Measurements from ENCODE around the gene MEGF10. TPM values are rescaled to one million over a fixed set of nuclear protein-coding genes. Genes with fewer than 3 reads are reported as not detected.

The MEGF10 gene
- total and polyA plus RNA-seq, 10 of the 15 experiments (the other 5 are each of a cell fraction or from before 2014, with no cell fraction given): 0.03 to 0.21 (median 0.05) TPM; not detected in 5

DNA sequence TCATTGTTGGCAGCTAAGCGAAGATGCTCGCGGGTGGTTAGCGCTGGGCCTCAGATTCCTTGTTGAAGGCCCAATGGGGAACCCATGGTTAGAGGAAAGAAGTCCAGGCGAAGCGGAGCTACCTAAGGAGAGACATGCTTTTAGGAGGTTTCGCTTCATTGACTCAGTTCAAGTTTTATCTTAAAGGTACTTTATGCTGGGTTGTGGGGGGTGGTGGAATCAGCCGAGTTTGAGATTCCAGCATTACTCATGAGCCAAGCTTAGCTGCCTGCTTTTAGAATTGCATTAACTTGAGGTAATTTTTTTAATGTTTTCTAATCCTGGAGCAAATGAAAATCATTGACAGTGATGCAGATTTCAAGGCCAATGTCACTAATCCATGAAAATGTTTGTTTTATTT, 16.1 kb downstream of the MEGF10 start:
- POLR2A ChIA-PET: no interaction called here
- Histone ChIP-seq H3K79me2 (ENCODE audit: control insufficient read depth, insufficient read depth, low read length) (no peaks in the 10 kb centered on the region), H3K4me2 (ENCODE audit: control insufficient read depth, insufficient read depth) (no peak overlapping the region), H4K20me1 (ENCODE audit: control insufficient read depth, insufficient read depth) (no peaks in the 10 kb centered on the region), H3K9ac (ENCODE audit: control insufficient read depth, insufficient read depth, low read length) (no peak overlapping the region), H3K27me3 (replicated peaks in 1 of 2; ENCODE audit: control insufficient read depth in 2 of 2, insufficient read depth in 2 of 2, low read length in 1 of 2) (peaks cover 0 to 3% of the 10 kb centered on the region in 2 experiments; a peak in 1 of 4 replicates), H3K4me3 (no peak overlapping the region), H3K4me1 (ENCODE audit: control insufficient read depth, insufficient read depth, low read length) (no peaks in the 10 kb centered on the region), H3K27ac (ENCODE audit: control insufficient read depth, insufficient read depth) (no peak overlapping the region), H3K36me3 (ENCODE audit: control insufficient read depth in 2 of 2, insufficient read depth in 2 of 2, low read length in 1 of 2) (no peaks in the 10 kb centered on the region), H3K9me3 (replicated peaks; ENCODE audit: control insufficient read depth, insufficient read depth, low read length) (no peaks in the 10 kb centered on the region), H2AFZ (ENCODE audit: control insufficient read depth, low read depth, low read length) (no peak overlapping the region)
- FAIRE-seq (no peak), DNase-seq (ENCODE audit: low read depth, low spot score) (no peak), ATAC-seq (no peak)
- SMC1A ChIA-PET (ENCODE audit: uncharacterized antibody, unreplicated experiment): interaction anchor here (0.6 to 1.0 kb wide), 2 partner anchors 73 to 1294 kb away, joined by 3 read pairs; no protein-coding TSS in a partner anchor
- RAD21 ChIA-PET (ENCODE audit: unreplicated experiment): no interaction called here
- 78% methylated on average over 8 of the region's 8 CpGs for WGBS (ENCODE audit: insufficient coverage, insufficient replicate concordance, low lambda C conversion rate, missing lambda C conversion rate)
- CTCF ChIA-PET: no interaction called here
- BruUV-seq (replicated peaks): no TSS peak
- in situ Hi-C loops (cut with MboI): no loop called here
- intact Hi-C loops (cut with micrococcal nuclease; ENCODE audit: unreplicated experiment): no loop called here
- TF ChIP-seq MYB (IDR thresholded peaks at IDR 0.05; ENCODE audit: borderline replicate concordance, low read depth, low read length) (no peak), PML (IDR thresholded peaks at IDR 0.05; ENCODE audit: low read length) (no peak), RCOR1 (conservative IDR thresholded peaks at IDR 0.05; ENCODE audit: low read depth, low read length) (no peak), POLR2A (IDR thresholded peaks at IDR 0.05; ENCODE audit: low read depth, low read length) (no peak), NR2F1 (conservative IDR thresholded peaks at IDR 0.05) (no peak), BACH1 (IDR thresholded peaks at IDR 0.05; ENCODE audit: borderline replicate concordance) (no peak), ASH2L (IDR thresholded peaks at IDR 0.05; ENCODE audit: borderline replicate concordance, low read depth) (no peak), NR2C1 (IDR thresholded peaks at IDR 0.05) (no peak), JUNB (IDR thresholded peaks at IDR 0.05) (no peak), STAT3 (IDR thresholded peaks at IDR 0.05; ENCODE audit: low read depth, low read length) (no peak)
- TF ChIP-seq, protein P1, sequence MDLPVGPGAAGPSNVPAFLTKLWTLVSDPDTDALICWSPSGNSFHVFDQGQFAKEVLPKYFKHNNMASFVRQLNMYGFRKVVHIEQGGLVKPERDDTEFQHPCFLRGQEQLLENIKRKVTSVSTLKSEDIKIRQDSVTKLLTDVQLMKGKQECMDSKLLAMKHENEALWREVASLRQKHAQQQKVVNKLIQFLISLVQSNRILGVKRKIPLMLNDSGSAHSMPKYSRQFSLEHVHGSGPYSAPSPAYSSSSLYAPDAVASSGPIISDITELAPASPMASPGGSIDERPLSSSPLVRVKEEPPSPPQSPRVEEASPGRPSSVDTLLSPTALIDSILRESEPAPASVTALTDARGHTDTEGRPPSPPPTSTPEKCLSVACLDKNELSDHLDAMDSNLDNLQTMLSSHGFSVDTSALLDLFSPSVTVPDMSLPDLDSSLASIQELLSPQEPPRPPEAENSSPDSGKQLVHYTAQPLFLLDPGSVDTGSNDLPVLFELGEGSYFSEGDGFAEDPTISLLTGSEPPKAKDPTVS (IDR thresholded peaks at IDR 0.05; ENCODE audit: low read depth, low read length): no peak
- TF ChIP-seq, protein P2, sequence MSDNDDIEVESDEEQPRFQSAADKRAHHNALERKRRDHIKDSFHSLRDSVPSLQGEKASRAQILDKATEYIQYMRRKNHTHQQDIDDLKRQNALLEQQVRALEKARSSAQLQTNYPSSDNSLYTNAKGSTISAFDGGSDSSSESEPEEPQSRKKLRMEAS (IDR thresholded peaks at IDR 0.05; ENCODE audit: low read depth, low read length): no peak
- TF ChIP-seq, protein P3, sequence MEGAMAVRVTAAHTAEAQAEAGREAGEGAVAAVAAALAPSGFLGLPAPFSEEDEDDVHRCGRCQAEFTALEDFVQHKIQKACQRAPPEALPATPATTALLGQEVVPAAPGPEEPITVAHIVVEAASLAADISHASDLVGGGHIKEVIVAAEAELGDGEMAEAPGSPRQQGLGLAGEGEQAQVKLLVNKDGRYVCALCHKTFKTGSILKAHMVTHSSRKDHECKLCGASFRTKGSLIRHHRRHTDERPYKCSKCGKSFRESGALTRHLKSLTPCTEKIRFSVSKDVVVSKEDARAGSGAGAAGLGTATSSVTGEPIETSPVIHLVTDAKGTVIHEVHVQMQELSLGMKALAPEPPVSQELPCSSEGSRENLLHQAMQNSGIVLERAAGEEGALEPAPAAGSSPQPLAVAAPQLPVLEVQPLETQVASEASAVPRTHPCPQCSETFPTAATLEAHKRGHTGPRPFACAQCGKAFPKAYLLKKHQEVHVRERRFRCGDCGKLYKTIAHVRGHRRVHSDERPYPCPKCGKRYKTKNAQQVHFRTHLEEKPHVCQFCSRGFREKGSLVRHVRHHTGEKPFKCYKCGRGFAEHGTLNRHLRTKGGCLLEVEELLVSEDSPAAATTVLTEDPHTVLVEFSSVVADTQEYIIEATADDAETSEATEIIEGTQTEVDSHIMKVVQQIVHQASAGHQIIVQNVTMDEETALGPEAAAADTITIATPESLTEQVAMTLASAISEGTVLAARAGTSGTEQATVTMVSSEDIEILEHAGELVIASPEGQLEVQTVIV (IDR thresholded peaks at IDR 0.05; ENCODE audit: borderline replicate concordance, partially characterized antibody): no peak
- TF ChIP-seq, protein P4, sequence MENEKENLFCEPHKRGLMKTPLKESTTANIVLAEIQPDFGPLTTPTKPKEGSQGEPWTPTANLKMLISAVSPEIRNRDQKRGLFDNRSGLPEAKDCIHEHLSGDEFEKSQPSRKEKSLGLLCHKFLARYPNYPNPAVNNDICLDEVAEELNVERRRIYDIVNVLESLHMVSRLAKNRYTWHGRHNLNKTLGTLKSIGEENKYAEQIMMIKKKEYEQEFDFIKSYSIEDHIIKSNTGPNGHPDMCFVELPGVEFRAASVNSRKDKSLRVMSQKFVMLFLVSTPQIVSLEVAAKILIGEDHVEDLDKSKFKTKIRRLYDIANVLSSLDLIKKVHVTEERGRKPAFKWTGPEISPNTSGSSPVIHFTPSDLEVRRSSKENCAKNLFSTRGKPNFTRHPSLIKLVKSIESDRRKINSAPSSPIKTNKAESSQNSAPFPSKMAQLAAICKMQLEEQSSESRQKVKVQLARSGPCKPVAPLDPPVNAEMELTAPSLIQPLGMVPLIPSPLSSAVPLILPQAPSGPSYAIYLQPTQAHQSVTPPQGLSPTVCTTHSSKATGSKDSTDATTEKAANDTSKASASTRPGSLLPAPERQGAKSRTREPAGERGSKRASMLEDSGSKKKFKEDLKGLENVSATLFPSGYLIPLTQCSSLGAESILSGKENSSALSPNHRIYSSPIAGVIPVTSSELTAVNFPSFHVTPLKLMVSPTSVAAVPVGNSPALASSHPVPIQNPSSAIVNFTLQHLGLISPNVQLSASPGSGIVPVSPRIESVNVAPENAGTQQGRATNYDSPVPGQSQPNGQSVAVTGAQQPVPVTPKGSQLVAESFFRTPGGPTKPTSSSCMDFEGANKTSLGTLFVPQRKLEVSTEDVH (IDR thresholded peaks at IDR 0.05; ENCODE audit: low read depth, partially characterized antibody): no peak
- TF ChIP-seq, protein P5, sequence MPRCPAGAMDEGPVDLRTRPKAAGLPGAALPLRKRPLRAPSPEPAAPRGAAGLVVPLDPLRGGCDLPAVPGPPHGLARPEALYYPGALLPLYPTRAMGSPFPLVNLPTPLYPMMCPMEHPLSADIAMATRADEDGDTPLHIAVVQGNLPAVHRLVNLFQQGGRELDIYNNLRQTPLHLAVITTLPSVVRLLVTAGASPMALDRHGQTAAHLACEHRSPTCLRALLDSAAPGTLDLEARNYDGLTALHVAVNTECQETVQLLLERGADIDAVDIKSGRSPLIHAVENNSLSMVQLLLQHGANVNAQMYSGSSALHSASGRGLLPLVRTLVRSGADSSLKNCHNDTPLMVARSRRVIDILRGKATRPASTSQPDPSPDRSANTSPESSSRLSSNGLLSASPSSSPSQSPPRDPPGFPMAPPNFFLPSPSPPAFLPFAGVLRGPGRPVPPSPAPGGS (IDR thresholded peaks at IDR 0.05; ENCODE audit: borderline replicate concordance, insufficient read depth, low read depth, low read length, poor library complexity, severe bottlenecking): no peak
- TF ChIP-seq, protein P6, sequence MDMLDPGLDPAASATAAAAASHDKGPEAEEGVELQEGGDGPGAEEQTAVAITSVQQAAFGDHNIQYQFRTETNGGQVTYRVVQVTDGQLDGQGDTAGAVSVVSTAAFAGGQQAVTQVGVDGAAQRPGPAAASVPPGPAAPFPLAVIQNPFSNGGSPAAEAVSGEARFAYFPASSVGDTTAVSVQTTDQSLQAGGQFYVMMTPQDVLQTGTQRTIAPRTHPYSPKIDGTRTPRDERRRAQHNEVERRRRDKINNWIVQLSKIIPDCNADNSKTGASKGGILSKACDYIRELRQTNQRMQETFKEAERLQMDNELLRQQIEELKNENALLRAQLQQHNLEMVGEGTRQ (IDR thresholded peaks at IDR 0.05; ENCODE audit: borderline replicate concordance, low read depth, low read length): no peak
